Mesendoderm (in vitro differentiated cells): ENCODE data around the gene TOPORS.
"Not testable (repeated sequence)": the region's sequence is repeated elsewhere in the genome, so short reads cannot be mapped to it uniquely, and the experiment has no call there.

Experiments
- DNase-seq: peaks from one replicate; pipeline ENCODE4 v3.0.0; 2013
- H2AK5ac ChIP-seq: 2 replicates; pipeline ENCODE4 v1.6.1; 2013; ENCODE audit warnings: low read length, inconsistent platforms
- H2BK120ac ChIP-seq: 2 replicates; pipeline ENCODE4 v1.6.1; 2013; ENCODE audit warnings: low read depth, mild to moderate bottlenecking, low read length, moderate library complexity, mixed read lengths
- H2BK15ac ChIP-seq: replicated peaks from 2 replicates; pipeline ENCODE4 v1.6.1; 2013; ENCODE audit warnings: low read depth, mild to moderate bottlenecking, moderate library complexity
- H2BK5ac ChIP-seq: 2 replicates; pipeline ENCODE4 v1.6.1; 2013; ENCODE audit warnings: low read length, inconsistent platforms
- H3K18ac ChIP-seq: 2 replicates; pipeline ENCODE4 v1.6.1; 2013; ENCODE audit warnings: mild to moderate bottlenecking, low read length, mixed read lengths
- H3K23ac ChIP-seq: one replicate; pipeline ENCODE4 v1.6.1; 2013; ENCODE audit warnings: low read length
- H3K27ac ChIP-seq: 2 replicates; pipeline ENCODE4 v1.5.1; 2013; ENCODE audit warnings: low read depth, mild to moderate bottlenecking, inconsistent platforms, low read length, moderate library complexity
- H3K27me3 ChIP-seq: 2 replicates; pipeline ENCODE4 v1.6.1; 2013; ENCODE audit warnings: low read length, control low read depth, mild to moderate bottlenecking, inconsistent platforms; ENCODE audit not compliant: insufficient read depth, poor library complexity
- H3K36me3 ChIP-seq: 2 replicates; pipeline ENCODE4 v1.6.1; 2013; ENCODE audit warnings: low read length, inconsistent platforms; ENCODE audit not compliant: control insufficient read depth, insufficient read depth
- H3K4ac ChIP-seq: one replicate; pipeline ENCODE4 v1.6.1; 2013; ENCODE audit warnings: low read depth, mild to moderate bottlenecking, low read length, moderate library complexity
- H3K4me1 ChIP-seq: 2 replicates; pipeline ENCODE4 v1.6.1; 2013; ENCODE audit warnings: low read depth, low read length, inconsistent platforms; ENCODE audit not compliant: control insufficient read depth
- H3K4me2 ChIP-seq: 2 replicates; pipeline ENCODE4 v1.6.1; 2013; ENCODE audit warnings: low read length
- H3K4me3 ChIP-seq: 2 replicates; pipeline ENCODE4 v1.5.1; 2013; ENCODE audit warnings: mild to moderate bottlenecking, low read length
- H3K56ac ChIP-seq: one replicate; pipeline ENCODE4 v1.6.1; 2013; ENCODE audit warnings: low read length
- H3K79me1 ChIP-seq: 2 replicates; pipeline ENCODE4 v1.6.1; 2013; ENCODE audit warnings: low read length, inconsistent platforms
- H3K79me2 ChIP-seq: 2 replicates; pipeline ENCODE4 v1.6.1; 2013; ENCODE audit warnings: mild to moderate bottlenecking, low read length; ENCODE audit not compliant: control insufficient read depth, insufficient read depth
- H3K9ac ChIP-seq: 2 replicates; pipeline ENCODE4 v1.6.1; 2013; ENCODE audit warnings: low read length, inconsistent platforms
- H4K5ac ChIP-seq: one replicate; pipeline ENCODE4 v1.6.1; 2013; ENCODE audit warnings: low read length
- H4K8ac ChIP-seq: one replicate; pipeline ENCODE4 v1.6.1; 2013; ENCODE audit warnings: low read depth, mild to moderate bottlenecking, control low read depth, low read length, moderate library complexity
- WGBS: extraction: QIAGEN DNeasy Blood & Tissue Kit; methylation state at CpG from one replicate; pipeline ENCODE4 v1.1.7; 2013; ENCODE audit warnings: low lambda C conversion rate, missing lambda C conversion rate; ENCODE audit not compliant: insufficient coverage; ENCODE audit errors: extremely low coverage; 5-methylcytosine and 5-hydroxymethylcytosine counted together

Gene TOPORS

GRCh38 chr9:32550562-32551275, 1.7 kb downstream of the TOPORS start:
- Histone ChIP-seq H3K56ac (peak overlapping the region; percentile 83), H3K79me1 (peaks cover 3% of the 10 kb centered on the region), H3K79me2 (peaks cover 47% of the 10 kb centered on the region), H2BK5ac (no peak overlapping the region), H2AK5ac (no peak overlapping the region), H2BK15ac (no peak overlapping the region), H3K18ac (peak overlapping the region; percentile 68), H2BK120ac (no peak overlapping the region), H3K27me3 (no peaks in the 10 kb centered on the region), H4K5ac (no peak overlapping the region), H3K4ac (peak overlapping the region; percentile 46), H3K27ac (peak overlapping the region; percentile 85), H3K36me3 (no peaks in the 10 kb centered on the region), H3K4me2 (peak overlapping the region; percentile 73), H3K4me3 (peak overlapping the region; percentile 47), H3K23ac (no peak overlapping the region), H3K4me1 (no peaks in the 10 kb centered on the region), H3K9ac (peak overlapping the region; percentile 82), H4K8ac (no peak overlapping the region)
- peak; percentile 99 for DNase-seq
- no CpG with 5 or more reads among the region's 75 CpGs for WGBS

DNA sequence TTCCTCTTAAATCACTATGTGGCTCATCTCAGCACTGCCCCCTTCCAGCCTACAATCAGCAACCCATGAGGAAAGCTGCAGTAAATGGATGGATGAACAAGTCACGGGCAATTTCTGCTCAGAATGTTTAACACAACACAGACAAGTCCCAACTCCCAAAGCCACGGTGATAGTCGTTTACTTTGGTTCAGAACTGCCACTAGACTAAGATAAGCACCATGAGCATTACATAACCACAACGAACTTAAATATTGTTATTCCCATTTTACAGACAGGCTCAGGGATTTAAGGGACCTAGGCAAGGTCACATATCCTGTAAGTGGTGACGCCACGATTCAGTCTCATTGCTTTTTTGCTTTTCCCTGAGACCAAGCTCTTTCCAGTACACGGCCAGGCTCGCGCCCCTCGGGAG, 2.2 kb downstream of the TOPORS start:
- H3K79me1 ChIP-seq = peaks cover 1% of the 10 kb centered on the region
- H3K56ac ChIP-seq = peak overlapping the region; percentile 83
- no peak overlapping the region for H4K8ac ChIP-seq
- no peaks in the 10 kb centered on the region for H3K27me3 ChIP-seq
- no peak overlapping the region for H2AK5ac ChIP-seq
- H3K4ac ChIP-seq = peak overlapping the region; percentile 46
- DNase-seq = peak; percentile 58
- H3K23ac ChIP-seq = no peak overlapping the region
- peak overlapping the region; percentile 73 for H3K4me2 ChIP-seq
- peak overlapping the region; percentile 47 for H3K4me3 ChIP-seq
- H3K18ac ChIP-seq = peak overlapping the region; percentile 13
- H4K5ac ChIP-seq = no peak overlapping the region
- no peaks in the 10 kb centered on the region for H3K4me1 ChIP-seq
- peaks cover 50% of the 10 kb centered on the region for H3K79me2 ChIP-seq
- no CpG with 5 or more reads among the region's 10 CpGs for WGBS
- H2BK5ac ChIP-seq = no peak overlapping the region
- no peak overlapping the region for H2BK120ac ChIP-seq
- H3K36me3 ChIP-seq = no peaks in the 10 kb centered on the region
- no peak overlapping the region for H2BK15ac ChIP-seq
- no peak overlapping the region for H3K27ac ChIP-seq
- H3K9ac ChIP-seq = peak overlapping the region; percentile 58

- not testable (repeated sequence) for H3K27ac ChIP-seq, H3K27me3 ChIP-seq, H3K56ac ChIP-seq, H3K4me1 ChIP-seq, H2AK5ac ChIP-seq, H4K5ac ChIP-seq, H2BK15ac ChIP-seq, H3K4ac ChIP-seq, H3K36me3 ChIP-seq, H3K18ac ChIP-seq, H3K9ac ChIP-seq, H2BK120ac ChIP-seq, H3K79me1 ChIP-seq, DNase-seq, H3K4me3 ChIP-seq, H2BK5ac ChIP-seq, H3K4me2 ChIP-seq, H4K8ac ChIP-seq, H3K23ac ChIP-seq
- no CpG with 5 or more reads among the region's 20 CpGs for WGBS
- H3K79me2 ChIP-seq = peaks cover 61% of the 10 kb centered on the region
These were observed 4.2 kb downstream of the TOPORS start for GRCh38 chr9:32548213-32548612.

- Histone ChIP-seq H4K8ac (no peak overlapping the region), H2BK120ac (no peak overlapping the region), H3K27ac (no peak overlapping the region), H3K9ac (no peak overlapping the region), H3K79me2 (peaks cover 64% of the 10 kb centered on the region), H3K4me3 (no peak overlapping the region), H3K4me1 (no peaks in the 10 kb centered on the region), H3K36me3 (peaks cover 3% of the 10 kb centered on the region), H3K18ac (no peak overlapping the region), H3K56ac (no peak overlapping the region), H2AK5ac (no peak overlapping the region), H3K4ac (no peak overlapping the region), H3K23ac (no peak overlapping the region), H3K27me3 (no peaks in the 10 kb centered on the region), H2BK5ac (no peak overlapping the region), H3K4me2 (no peak overlapping the region), H3K79me1 (peaks cover 12% of the 10 kb centered on the region), H2BK15ac (no peak overlapping the region), H4K5ac (no peak overlapping the region)
- no peak for DNase-seq
- WGBS = no CpG with 5 or more reads among the region's 1 CpG
These were observed 6.5 kb downstream of the TOPORS start for GRCh38 chr9:32545884-32546283.

- H3K36me3 ChIP-seq = peaks cover 3% of the 10 kb centered on the region
- no peak overlapping the region for H4K5ac ChIP-seq
- DNase-seq = no peak
- no peak overlapping the region for H3K18ac ChIP-seq
- H3K79me2 ChIP-seq = peaks cover 38% of the 10 kb centered on the region
- H3K79me1 ChIP-seq = peaks cover 15% of the 10 kb centered on the region
- H3K4me1 ChIP-seq = no peaks in the 10 kb centered on the region
- no peak overlapping the region for H3K27ac ChIP-seq
- H2BK15ac ChIP-seq = no peak overlapping the region
- H3K23ac ChIP-seq = no peak overlapping the region
- no peak overlapping the region for H3K4ac ChIP-seq
- H3K4me3 ChIP-seq = no peak overlapping the region
- H2BK5ac ChIP-seq = no peak overlapping the region
- no peak overlapping the region for H4K8ac ChIP-seq
- H3K4me2 ChIP-seq = no peak overlapping the region
- H3K27me3 ChIP-seq = no peaks in the 10 kb centered on the region
- H2AK5ac ChIP-seq = no peak overlapping the region
- no peak overlapping the region for H3K56ac ChIP-seq
- no peak overlapping the region for H2BK120ac ChIP-seq
- no peak overlapping the region for H3K9ac ChIP-seq
- no CpG with 5 or more reads among the region's 4 CpGs for WGBS
These were observed 9.3 kb downstream of the TOPORS start for GRCh38 chr9:32543047-32543446.

DNA sequence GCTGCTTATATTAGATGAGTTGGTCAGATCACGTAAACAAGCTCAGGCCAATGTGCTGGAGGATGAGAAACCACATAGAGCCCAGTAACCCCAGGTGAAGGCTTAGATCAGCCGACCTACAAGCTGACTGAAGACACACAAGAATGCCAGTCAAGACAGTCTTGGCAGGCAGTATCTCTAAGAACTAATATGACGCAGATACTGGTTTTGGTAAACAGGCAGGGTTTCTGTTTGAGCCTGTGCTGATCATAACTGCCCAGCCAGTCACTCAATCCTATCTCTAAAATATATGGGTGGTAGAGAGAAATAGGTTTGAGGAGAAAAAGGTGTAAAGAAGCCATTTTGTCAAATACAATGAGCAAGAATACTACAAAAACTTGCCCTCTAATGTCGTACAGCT, 18.6 kb downstream of the TOPORS start:
- Histone ChIP-seq H3K4ac (no peak overlapping the region), H3K9ac (no peak overlapping the region), H2BK5ac (no peak overlapping the region), H3K56ac (no peak overlapping the region), H3K4me1 (no peaks in the 10 kb centered on the region), H2BK120ac (no peak overlapping the region), H4K8ac (no peak overlapping the region), H3K36me3 (no peaks in the 10 kb centered on the region), H4K5ac (no peak overlapping the region), H3K27me3 (no peaks in the 10 kb centered on the region), H3K79me2 (no peaks in the 10 kb centered on the region), H2AK5ac (no peak overlapping the region), H3K18ac (no peak overlapping the region), H3K27ac (no peak overlapping the region), H3K4me3 (no peak overlapping the region), H3K23ac (no peak overlapping the region), H3K79me1 (no peaks in the 10 kb centered on the region), H3K4me2 (no peak overlapping the region), H2BK15ac (no peak overlapping the region)
- DNase-seq = no peak
- WGBS = no CpG with 5 or more reads among the region's 4 CpGs
